ENCODE results near the gene LDAH. TPM values are rescaled to one million over a fixed set of nuclear protein-coding genes. Genes with fewer than 3 reads are reported as not detected.

The LDAH gene
- total and polyA plus RNA-seq, 2 donors (not counting 3 experiments of a cell fraction or from before 2014, with no cell fraction given) = 12.3 to 24.0 TPM

GRCh38 chr2:20682167-20682920 is 140.6 kb downstream of the LDAH start:
- Histone ChIP-seq H3K79me2 (ENCODE audit: control insufficient read depth, insufficient read depth, low read length) (no peaks in the 10 kb centered on the region), H3K27ac (ENCODE audit: insufficient read depth, low read depth, low read length) (no peak overlapping the region), H3K4me2 (ENCODE audit: insufficient read depth, low read length) (no peak overlapping the region), H4K20me1 (replicated peaks; ENCODE audit: control insufficient read depth, extremely low read depth, insufficient read depth, low read length) (no peaks in the 10 kb centered on the region), H3K9me1 (replicated peaks; ENCODE audit: control insufficient read depth, extremely low read depth, insufficient read depth, low read length) (no peaks in the 10 kb centered on the region), H3K36me3 (ENCODE audit: control insufficient read depth in 2 of 2, extremely low read depth in 1 of 2, insufficient read depth in 2 of 2, low read length in 2 of 2) (peaks cover 0 to 5% of the 10 kb centered on the region in 2 experiments), H3K9ac (replicated peaks; ENCODE audit: extremely low read depth, insufficient read depth, low read length) (no peak overlapping the region), H2AFZ (ENCODE audit: low read depth, low read length) (no peak overlapping the region), H3K27me3 (ENCODE audit: control insufficient read depth in 2 of 2, insufficient read depth in 2 of 2, low read length in 2 of 2) (no peaks in the 10 kb centered on the region), H3K9me3 (replicated peaks; ENCODE audit: control insufficient read depth, insufficient read depth, low read length) (no peaks in the 10 kb centered on the region), H3K4me3 (replicated peaks in 1 of 3; ENCODE audit: insufficient read depth in 1 of 3, low read depth in 1 of 3, low read length in 3 of 3) (no peak overlapping the region), H3K4me1 (ENCODE audit: control insufficient read depth, extremely low read depth, insufficient read depth, low read length) (peaks cover 5% of the 10 kb centered on the region)
- dilution Hi-C loops (cut with MboI; ENCODE audit: extremely low pct_ligation_motif_present, low sequenced_read_pairs) = no loop called here
- BruUV-seq (replicated peaks) = no TSS peak
- DNase-seq (ENCODE audit: low read depth, low spot score) (peak; percentile 46), FAIRE-seq (peak; percentile 75)
- POLR2A ChIA-PET = no interaction called here
- CTCF ChIA-PET = interaction anchor here (0.6 to 2.9 kb wide), 2 partner anchors 11 to 280 kb away, joined by 3 to 17 read pairs; no protein-coding TSS in a partner anchor
- TF ChIP-seq CTCF (IDR thresholded peaks at IDR 0.05; ENCODE audit: extremely low read depth in 1 of 2, insufficient read depth in 1 of 2, low read depth in 1 of 2, low read length in 2 of 2) (peak; percentile 58 to 75), FOS (IDR thresholded peaks at IDR 0.05; ENCODE audit: borderline replicate concordance, insufficient read depth, low read length) (no peak)
- intact Hi-C loops (cut with micrococcal nuclease) = loop anchor here (1.0 to 5.0 kb wide), 4 partner anchors 73 to 281 kb away; partner anchors contain the start of gene LDAH

GRCh38 chr2:20680744-20681375 is 142.0 kb downstream of the LDAH start:
- Histone ChIP-seq H3K27ac (ENCODE audit: insufficient read depth, low read depth, low read length) (no peak overlapping the region), H3K9me1 (replicated peaks; ENCODE audit: control insufficient read depth, extremely low read depth, insufficient read depth, low read length) (no peaks in the 10 kb centered on the region), H3K4me3 (replicated peaks in 1 of 3; ENCODE audit: insufficient read depth in 1 of 3, low read depth in 1 of 3, low read length in 3 of 3) (no peak overlapping the region), H3K27me3 (ENCODE audit: control insufficient read depth in 2 of 2, insufficient read depth in 2 of 2, low read length in 2 of 2) (no peaks in the 10 kb centered on the region), H3K9me3 (replicated peaks; ENCODE audit: control insufficient read depth, insufficient read depth, low read length) (no peaks in the 10 kb centered on the region), H3K4me1 (ENCODE audit: control insufficient read depth, extremely low read depth, insufficient read depth, low read length) (peaks cover 5% of the 10 kb centered on the region), H4K20me1 (replicated peaks; ENCODE audit: control insufficient read depth, extremely low read depth, insufficient read depth, low read length) (no peaks in the 10 kb centered on the region), H3K4me2 (ENCODE audit: insufficient read depth, low read length) (no peak overlapping the region), H3K36me3 (ENCODE audit: control insufficient read depth in 2 of 2, extremely low read depth in 1 of 2, insufficient read depth in 2 of 2, low read length in 2 of 2) (peaks cover 0 to 5% of the 10 kb centered on the region in 2 experiments), H3K79me2 (ENCODE audit: control insufficient read depth, insufficient read depth, low read length) (no peaks in the 10 kb centered on the region), H3K9ac (replicated peaks; ENCODE audit: extremely low read depth, insufficient read depth, low read length) (no peak overlapping the region), H2AFZ (ENCODE audit: low read depth, low read length) (no peak overlapping the region)
- BruUV-seq (replicated peaks) = no TSS peak
- FAIRE-seq (no peak), DNase-seq (ENCODE audit: low read depth, low spot score) (no peak)
- POLR2A ChIA-PET = no interaction called here
- no peak for TF ChIP-seq FOS (IDR thresholded peaks at IDR 0.05; ENCODE audit: borderline replicate concordance, insufficient read depth, low read length)
- no peak for TF ChIP-seq CTCF (IDR thresholded peaks at IDR 0.05; ENCODE audit: extremely low read depth in 1 of 2, insufficient read depth in 1 of 2, low read depth in 1 of 2, low read length in 2 of 2)
- TF ChIP-seq MAX (IDR thresholded peaks at IDR 0.05; ENCODE audit: insufficient read depth, insufficient read length) = no peak
- TF ChIP-seq GATA2 (IDR thresholded peaks at IDR 0.05; ENCODE audit: insufficient read depth, insufficient read length, low read depth, low read length) = no peak
- dilution Hi-C loops (cut with MboI; ENCODE audit: extremely low pct_ligation_motif_present, low sequenced_read_pairs) = no loop called here
- CTCF ChIA-PET = no interaction called here
- intact Hi-C loops (cut with micrococcal nuclease) = loop anchor here (5.0 kb wide), 2 partner anchors 141 to 236 kb away; partner anchors contain the start of gene LDAH

Measured in endothelial cell of umbilical vein (primary cell).